ENCODE results near the gene FARSA.
"Not testable (repeated sequence)": the region's sequence is repeated elsewhere in the genome, so short reads cannot be mapped to it uniquely, and the experiment has no call there.

The FARSA gene

DNA sequence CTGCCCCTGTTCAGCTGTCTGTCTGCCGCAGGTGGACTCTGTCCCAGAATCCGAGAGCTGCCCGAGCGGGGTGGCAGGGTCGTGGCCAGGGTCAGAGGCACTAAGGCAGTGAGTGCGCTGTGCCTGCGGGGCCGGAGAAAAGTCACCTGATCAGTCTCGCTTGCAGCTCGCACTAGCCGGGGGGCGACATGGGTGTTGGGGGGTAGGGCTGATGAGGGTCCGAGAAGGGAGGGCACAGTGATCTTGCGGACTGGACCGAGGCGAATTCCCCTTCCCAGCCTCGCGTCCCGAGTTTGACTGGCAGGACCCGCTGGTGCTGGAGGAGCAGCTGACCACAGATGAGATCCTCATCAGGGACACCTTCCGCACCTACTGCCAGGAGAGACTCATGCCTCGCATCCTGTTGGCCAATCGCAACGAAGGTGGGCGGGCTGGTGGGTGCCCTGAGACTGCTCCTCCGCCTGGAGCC, 41.9 kb downstream of the FARSA start:
- TF ChIP-seq, protein P1, sequence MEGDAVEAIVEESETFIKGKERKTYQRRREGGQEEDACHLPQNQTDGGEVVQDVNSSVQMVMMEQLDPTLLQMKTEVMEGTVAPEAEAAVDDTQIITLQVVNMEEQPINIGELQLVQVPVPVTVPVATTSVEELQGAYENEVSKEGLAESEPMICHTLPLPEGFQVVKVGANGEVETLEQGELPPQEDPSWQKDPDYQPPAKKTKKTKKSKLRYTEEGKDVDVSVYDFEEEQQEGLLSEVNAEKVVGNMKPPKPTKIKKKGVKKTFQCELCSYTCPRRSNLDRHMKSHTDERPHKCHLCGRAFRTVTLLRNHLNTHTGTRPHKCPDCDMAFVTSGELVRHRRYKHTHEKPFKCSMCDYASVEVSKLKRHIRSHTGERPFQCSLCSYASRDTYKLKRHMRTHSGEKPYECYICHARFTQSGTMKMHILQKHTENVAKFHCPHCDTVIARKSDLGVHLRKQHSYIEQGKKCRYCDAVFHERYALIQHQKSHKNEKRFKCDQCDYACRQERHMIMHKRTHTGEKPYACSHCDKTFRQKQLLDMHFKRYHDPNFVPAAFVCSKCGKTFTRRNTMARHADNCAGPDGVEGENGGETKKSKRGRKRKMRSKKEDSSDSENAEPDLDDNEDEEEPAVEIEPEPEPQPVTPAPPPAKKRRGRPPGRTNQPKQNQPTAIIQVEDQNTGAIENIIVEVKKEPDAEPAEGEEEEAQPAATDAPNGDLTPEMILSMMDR (conservative IDR thresholded peaks at IDR 0.05; ENCODE audit: low read depth): no peak
- ChIA-PET POLR2A (ENCODE audit: low non-redundant PET) (interaction anchor here (0.5 to 1.0 kb wide), 7 partner anchors 9 to 75 kb away, joined by 3 to 6 read pairs (median 4); partner anchors contain the start of gene SYCE2), CTCF (interaction anchor here (0.6 to 1.5 kb wide), 4 partner anchors 44 to 114 kb away, joined by 4 to 10 read pairs (median 6); no protein-coding TSS in a partner anchor)
- DNase-seq (ENCODE audit: low spot score): no peak
- H3K27ac ChIP-seq: peak overlapping the region; percentile 58

DNA sequence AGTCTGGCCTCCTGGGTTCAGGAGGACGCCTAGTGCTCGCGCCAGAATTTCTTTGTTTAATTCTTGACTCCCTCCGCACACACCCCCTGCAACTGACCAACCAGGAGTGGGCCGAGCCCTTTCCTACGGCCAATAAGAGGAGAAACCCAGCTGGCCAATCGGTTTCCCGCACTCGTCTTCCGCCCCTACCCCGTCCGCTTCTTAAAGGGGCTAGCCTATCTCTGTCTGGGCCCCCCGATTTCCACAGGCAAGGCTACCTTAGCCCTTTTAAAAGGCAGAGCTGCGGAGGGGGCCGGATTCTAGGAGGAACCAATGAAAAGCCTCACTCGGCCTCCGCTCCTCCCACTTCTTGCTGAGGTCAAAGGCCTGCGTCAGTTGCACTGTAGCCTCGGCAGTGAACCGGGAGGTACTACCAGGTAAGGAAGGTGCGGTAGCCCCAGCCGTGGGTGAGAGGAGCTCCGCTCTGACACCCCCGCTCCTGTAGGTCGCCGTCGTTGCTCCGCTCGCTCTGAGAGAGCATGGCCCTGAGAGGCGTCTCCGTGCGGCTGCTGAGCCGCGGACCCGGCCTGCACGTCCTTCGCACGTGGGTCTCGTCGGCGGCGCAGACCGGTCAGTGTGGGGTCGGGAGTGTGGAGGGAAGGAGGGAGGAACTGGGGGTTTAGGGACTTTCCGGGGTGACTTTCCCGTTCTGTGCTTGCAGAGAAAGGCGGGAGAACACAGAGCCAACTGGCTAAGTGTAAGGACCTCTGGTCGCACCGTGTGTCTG, 42.5 kb downstream of the FARSA start, which contains the start of gene GCDH:
Gene GCDH, plus strand, starts transcription at position 374 of the 766 bp plus-strand sequence. Its CDS starts 145 bp downstream, at position 519.
- H3K27ac ChIP-seq: peak within 1 kb of the TSS; percentile 58
- CTCF ChIA-PET: interaction anchor here (0.6 to 1.5 kb wide), 6 partner anchors 18 to 135 kb away, joined by 3 to 10 read pairs (median 6); no protein-coding TSS in a partner anchor
- TF ChIP-seq, protein P1 (conservative IDR thresholded peaks at IDR 0.05; ENCODE audit: low read depth): no peak
- POLR2A ChIA-PET (ENCODE audit: low non-redundant PET): interaction anchor here (0.5 to 1.0 kb wide), 7 partner anchors 9 to 76 kb away, joined by 3 to 6 read pairs (median 4); partner anchors contain the start of gene SYCE2
- DNase-seq (ENCODE audit: low spot score): peak; percentile 98

DNA sequence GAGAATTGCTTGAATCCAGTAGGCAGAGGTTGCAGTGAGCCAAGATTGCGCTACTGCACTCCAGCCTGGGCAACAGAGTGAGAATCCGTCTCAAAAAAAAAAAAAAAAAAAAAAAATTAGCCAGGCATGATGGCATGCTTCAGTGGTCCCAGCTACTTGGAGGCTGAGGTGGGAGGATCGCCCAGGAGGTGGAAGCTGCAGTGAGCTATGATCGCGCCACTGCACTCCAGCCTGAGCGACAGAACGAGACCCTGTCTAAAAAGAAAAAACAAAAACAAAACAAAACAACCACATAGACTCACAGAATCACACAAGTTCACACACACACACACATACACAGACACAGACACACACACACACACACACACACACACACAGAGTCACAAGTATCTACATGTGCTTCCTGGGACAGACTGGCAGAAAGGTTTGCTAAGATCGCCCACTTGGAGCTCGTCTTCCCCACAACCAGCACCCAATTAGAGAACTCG, 43.2 kb downstream of the FARSA start:
- ChIA-PET POLR2A (ENCODE audit: low non-redundant PET) (interaction anchor here (0.7 to 1.0 kb wide), 2 partner anchors 32 to 69 kb away, joined by 3 to 8 read pairs; no protein-coding TSS in a partner anchor), CTCF (interaction anchor here (0.6 to 1.5 kb wide), 5 partner anchors 18 to 134 kb away, joined by 3 to 8 read pairs (median 4); no protein-coding TSS in a partner anchor)
- DNase-seq (ENCODE audit: low spot score): not testable (repeated sequence)
- peak overlapping the region; percentile 58 for H3K27ac ChIP-seq

DNA sequence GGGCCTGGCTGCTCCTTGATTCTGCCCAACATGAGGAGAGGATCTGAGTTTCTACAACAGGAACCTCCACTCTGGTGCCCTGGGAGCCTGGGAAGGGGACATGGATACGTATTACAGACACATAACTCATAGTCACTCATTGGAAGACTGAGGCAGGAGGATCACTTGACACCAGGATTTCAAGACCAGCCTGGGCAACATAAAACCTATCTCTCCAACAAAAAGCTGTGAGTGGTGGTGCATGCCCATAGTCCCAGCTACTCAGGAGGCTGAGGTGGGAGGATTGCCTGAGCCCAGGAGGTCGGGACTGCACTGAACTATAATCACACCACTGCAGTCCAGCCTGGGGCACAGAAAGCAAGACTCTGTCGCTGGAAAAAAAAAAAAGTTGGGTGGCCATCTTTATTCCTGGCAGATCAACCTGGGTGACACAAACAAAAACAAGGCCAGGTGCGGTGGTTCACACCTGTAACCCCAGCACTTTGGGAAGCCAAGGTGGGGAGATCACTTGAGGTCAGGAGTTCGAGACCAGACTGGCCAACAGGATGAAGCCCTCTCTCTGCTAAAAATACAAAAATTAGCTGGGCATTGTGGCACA, 45.4 kb downstream of the FARSA start:
- H3K27ac ChIP-seq: no peak overlapping the region
- ChIA-PET POLR2A (ENCODE audit: low non-redundant PET) (no interaction called here), CTCF (interaction anchor here (1.3 kb wide), 1 partner anchor 128 kb away, joined by 9 read pairs; no protein-coding TSS in a partner anchor)
- TF ChIP-seq, protein P1 (conservative IDR thresholded peaks at IDR 0.05; ENCODE audit: low read depth): no peak
- DNase-seq (ENCODE audit: low spot score): no peak

DNA sequence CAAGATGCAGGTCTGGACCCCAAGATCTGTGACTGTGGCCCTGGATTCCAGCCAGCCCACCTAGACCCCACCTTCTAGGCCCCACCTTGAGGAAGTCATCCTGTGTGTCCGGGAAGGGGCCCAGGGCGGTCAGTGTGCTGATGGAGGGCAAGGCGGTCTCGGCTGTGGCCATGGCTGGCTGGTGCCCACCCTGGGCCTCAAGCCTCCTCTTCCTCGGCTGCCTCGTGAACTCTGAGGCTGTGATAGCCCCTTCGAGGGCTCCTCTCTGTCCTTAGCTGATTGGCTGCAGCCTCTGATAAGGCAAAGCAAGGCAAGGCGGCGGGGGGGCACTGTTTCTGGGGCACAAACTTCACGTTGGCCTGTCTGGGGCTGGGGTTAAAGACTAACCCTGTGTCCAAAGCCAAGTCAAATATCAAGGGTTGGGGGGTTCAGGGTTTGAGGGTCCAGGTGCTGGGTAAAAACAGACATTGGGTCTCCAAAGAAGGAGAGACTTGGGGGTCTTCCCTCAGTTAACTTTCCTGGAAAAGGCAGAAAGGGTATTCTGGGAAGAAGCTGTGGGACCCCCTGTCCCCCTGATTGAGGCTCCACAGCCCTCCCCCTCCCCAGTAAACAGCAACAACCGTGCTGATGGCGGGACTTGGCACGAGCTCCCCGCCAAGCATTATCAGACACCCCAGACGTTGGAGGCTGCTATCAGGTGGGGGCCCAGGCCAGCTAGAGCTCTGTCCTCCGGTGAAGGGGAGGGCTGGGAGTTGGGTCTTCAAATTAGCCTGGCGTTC, 46.4 kb downstream of the FARSA start, which contains the start of gene KLF1:
Gene KLF1, minus strand, starts transcription at position 233 of the 779 bp plus-strand sequence. Its CDS starts 61 bp downstream, at position 172.
- TF ChIP-seq, protein P1 (conservative IDR thresholded peaks at IDR 0.05; ENCODE audit: low read depth): no peak
- CTCF ChIA-PET: interaction anchor here (0.6 kb wide), 1 partner anchor 1141 kb away, joined by 6 read pairs; the partner anchor contains the start of gene RLN3
- H3K27ac ChIP-seq: no peak within 1 kb of the TSS
- POLR2A ChIA-PET (ENCODE audit: low non-redundant PET): no interaction called here
- DNase-seq (ENCODE audit: low spot score): no peak

DNA sequence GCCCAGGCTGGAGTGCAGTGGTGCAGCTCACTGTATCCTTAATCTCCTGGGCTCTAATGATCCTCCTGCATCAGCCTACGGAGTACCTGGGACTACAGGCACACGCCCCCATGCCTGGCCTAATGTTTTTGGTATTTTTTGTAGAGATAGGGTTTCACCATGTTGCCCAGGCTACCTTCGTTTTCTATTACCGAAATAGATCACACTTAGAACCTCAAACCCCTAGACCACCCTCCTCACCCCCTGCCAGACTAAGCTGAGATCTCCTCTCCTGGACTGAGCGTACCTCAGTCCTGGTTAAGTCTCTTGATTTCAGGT, 46.9 kb downstream of the FARSA start:
- H3K27ac ChIP-seq: no peak overlapping the region
- ChIA-PET CTCF (no interaction called here), POLR2A (ENCODE audit: low non-redundant PET) (no interaction called here)
- TF ChIP-seq, protein P1 (conservative IDR thresholded peaks at IDR 0.05; ENCODE audit: low read depth): no peak
- DNase-seq (ENCODE audit: low spot score): no peak
